Suprapubic skin (tissue), 4 donors: ENCODE results near the gene ANO9.

Experiments used
- EP300 ChIP-seq: sonication (generic); formaldehyde crosslinking; IDR thresholded peaks from one replicate; pipeline ENCODE4 v1.6.1; 2017; ENCODE audit warnings: antibody characterized with exemption
- POLR2A ChIP-seq, 2 donors: fragments of 450-650 bp; IDR thresholded peaks; one replicate each; pipeline ENCODE4 v1.6.1; 2017; ENCODE audit warnings: antibody characterized with exemption in 2 of 2, mild to moderate bottlenecking in 2 of 2, moderate library complexity in 2 of 2
- POLR2AphosphoS5 ChIP-seq, 3 donors: sonication (generic); formaldehyde crosslinking; IDR thresholded peaks; one replicate each; pipeline ENCODE4 v1.6.1; 2017; ENCODE audit warnings: antibody characterized with exemption in 3 of 3
- TF ChIP-seq, protein P1 (sequence below), 2 donors: fragments of 200-600 bp in 1 of 2; fragments of 450-650 bp in 1 of 2; sonication (generic) in 1 of 2; IDR thresholded peaks; one replicate each; pipeline ENCODE4 v1.5.1; 2016 to 2019; ENCODE audit warnings: antibody characterized with exemption in 2 of 2, mild to moderate bottlenecking in 1 of 2, moderate library complexity in 1 of 2

DNA sequence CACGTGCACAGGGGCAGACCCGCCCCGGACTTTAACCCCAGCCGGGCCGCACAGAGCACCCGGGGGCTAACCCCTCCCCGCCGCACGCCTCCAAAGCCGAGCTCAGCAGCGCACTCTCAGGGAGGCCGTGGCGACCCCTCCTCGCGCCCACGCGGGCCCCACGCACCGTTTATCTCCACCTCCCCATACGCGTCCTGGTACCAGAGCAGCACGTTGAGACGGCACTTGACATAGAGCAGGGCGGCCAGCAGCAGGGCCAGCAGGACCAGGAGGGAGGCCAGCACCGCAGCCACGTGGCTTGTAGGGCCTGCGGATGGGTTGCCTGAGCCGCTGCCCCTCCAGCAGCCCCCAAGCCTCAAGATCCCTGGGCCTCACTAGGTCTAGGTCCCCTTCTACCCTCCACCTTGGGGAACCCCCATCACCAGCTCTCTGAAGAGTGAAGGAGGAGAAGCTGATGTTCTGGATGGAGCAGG is 34.1 kb downstream of the ANO9 start:
- TF ChIP-seq POLR2A (IDR thresholded peaks at IDR 0.05) (no peak), EP300 (no peak), POLR2AphosphoS5 (IDR thresholded peaks at IDR 0.05) (no peak)
- TF ChIP-seq, protein P1, sequence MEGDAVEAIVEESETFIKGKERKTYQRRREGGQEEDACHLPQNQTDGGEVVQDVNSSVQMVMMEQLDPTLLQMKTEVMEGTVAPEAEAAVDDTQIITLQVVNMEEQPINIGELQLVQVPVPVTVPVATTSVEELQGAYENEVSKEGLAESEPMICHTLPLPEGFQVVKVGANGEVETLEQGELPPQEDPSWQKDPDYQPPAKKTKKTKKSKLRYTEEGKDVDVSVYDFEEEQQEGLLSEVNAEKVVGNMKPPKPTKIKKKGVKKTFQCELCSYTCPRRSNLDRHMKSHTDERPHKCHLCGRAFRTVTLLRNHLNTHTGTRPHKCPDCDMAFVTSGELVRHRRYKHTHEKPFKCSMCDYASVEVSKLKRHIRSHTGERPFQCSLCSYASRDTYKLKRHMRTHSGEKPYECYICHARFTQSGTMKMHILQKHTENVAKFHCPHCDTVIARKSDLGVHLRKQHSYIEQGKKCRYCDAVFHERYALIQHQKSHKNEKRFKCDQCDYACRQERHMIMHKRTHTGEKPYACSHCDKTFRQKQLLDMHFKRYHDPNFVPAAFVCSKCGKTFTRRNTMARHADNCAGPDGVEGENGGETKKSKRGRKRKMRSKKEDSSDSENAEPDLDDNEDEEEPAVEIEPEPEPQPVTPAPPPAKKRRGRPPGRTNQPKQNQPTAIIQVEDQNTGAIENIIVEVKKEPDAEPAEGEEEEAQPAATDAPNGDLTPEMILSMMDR (IDR thresholded peaks at IDR 0.05): no peak
